NCI-H1105 treated with DMSO at 0.1 percent for 48 hours (cell line): Measurements from ENCODE around the gene SCRT2.
"Not testable (repeated sequence)": the region's sequence is repeated elsewhere in the genome, so short reads cannot be mapped to it uniquely, and the experiment has no call there.

Experiments used
- DNase-seq: peaks from one replicate; lab custom pipeline; 2025; lab: John Stamatoyannopoulos, UW

The SCRT2 gene

GRCh38 chr20:701401-702129 lies 26.0 kb upstream of the SCRT2 start:
- no peak for DNase-seq

- DNase-seq: no peak
Measured at GRCh38 chr20:699811-700338, 24.3 kb upstream of the SCRT2 start.

DNA sequence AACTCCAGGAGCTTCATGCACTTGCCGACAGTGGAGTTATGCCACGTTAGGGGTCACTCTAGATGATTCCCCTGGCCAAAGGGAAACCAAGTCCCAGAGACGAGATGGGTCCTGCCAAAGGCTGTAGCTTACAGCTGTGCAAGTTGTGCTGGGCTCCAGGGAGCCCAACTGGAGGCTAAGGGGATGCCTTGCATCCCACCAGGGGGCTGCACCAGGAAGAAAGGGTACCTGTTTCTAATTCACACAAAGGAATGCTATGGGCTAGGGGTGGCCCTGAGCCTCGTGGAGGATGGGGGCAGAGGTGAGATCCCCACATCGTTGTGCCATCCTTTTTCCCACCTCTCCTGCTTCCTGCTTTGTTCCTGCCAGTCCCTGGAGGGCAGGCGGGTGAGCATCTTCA lies 23.7 kb upstream of the SCRT2 start:
- DNase-seq: no peak

GRCh38 chr20:698276-698675 lies 22.7 kb upstream of the SCRT2 start:
- DNase-seq: no peak

GRCh38 chr20:697826-698225 lies 22.2 kb upstream of the SCRT2 start:
- no peak for DNase-seq

DNA sequence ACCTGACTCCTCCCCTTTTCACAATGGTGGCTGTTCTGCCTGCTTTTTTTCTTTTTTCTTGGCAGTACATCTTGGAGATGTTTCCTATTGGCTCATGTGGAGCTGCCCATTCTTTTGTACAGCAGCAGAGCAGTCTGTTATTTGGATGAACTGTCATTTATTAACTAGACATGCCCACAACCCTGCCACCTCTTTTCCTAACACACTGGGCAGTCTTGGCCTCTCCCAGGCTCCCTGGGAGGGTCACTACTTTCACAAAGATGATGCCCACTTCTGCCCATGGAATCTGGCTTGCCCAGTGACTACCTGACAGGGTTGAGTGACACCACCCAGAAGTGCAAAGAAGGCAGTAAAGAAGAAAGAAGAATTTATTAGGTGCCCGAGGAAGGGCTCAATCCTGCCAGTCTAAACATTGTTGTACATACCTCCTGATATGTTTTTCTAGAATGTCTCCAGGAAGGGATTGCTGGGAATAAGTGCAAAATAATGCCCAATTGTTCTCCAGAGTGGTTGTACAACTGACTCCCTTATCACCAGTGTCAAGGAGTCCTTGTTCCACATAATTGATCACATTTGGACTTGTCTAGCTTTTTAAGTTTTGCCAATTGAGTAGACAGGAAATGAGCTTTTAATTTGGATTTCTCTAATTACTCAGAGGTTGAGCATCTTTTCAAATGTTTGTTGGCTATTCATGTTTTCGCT lies 19.7 kb upstream of the SCRT2 start:
- no peak for DNase-seq

- no peak for DNase-seq
Measured at GRCh38 chr20:694496-694895, 18.9 kb upstream of the SCRT2 start.

- DNase-seq: not testable (repeated sequence)
Measured at GRCh38 chr20:693786-694185, 18.2 kb upstream of the SCRT2 start.

- DNase-seq: no peak
Measured at GRCh38 chr20:692044-692443, 16.4 kb upstream of the SCRT2 start.

- DNase-seq: no peak
Measured at GRCh38 chr20:689947-690346, 14.3 kb upstream of the SCRT2 start.

GRCh38 chr20:689348-689747 lies 13.7 kb upstream of the SCRT2 start:
- no peak for DNase-seq

GRCh38 chr20:688809-689212 lies 13.2 kb upstream of the SCRT2 start:
- no peak for DNase-seq

DNA sequence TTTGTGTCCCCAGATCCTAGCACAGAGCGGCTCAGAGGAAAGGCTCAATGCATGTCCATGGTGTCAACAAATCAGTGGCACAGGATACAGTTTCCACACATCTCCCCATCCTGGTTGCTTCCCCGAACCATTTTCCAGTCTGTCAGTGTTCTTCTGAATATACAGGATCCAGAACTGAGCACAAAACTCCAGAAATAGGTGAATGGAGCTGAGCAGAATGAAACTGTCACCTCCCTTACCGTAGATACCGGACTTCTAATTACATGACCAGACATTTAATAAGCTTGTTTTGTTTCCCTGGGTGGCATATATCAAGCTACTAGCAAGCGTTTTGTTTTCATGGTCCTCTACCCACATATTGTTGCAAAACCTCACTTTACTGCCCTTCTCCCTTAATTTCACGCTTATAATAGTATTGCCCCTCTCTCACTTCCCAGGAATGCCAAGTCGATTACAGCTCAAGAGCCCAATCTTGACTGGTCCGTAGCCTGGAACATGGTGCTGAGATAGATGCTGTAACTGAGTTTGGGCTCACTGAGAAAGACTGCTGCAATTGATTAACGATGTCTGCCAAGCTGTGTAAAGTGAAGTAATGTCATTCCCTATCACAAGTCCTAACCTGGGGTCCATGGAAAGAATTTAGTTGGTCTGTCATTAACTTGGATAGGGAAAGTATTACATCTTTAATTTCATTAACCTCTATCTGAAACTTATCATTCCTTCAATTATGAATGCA lies 12.0 kb upstream of the SCRT2 start:
- no peak for DNase-seq

GRCh38 chr20:684676-685319 lies 9.2 kb upstream of the SCRT2 start:
- no peak for DNase-seq

DNA sequence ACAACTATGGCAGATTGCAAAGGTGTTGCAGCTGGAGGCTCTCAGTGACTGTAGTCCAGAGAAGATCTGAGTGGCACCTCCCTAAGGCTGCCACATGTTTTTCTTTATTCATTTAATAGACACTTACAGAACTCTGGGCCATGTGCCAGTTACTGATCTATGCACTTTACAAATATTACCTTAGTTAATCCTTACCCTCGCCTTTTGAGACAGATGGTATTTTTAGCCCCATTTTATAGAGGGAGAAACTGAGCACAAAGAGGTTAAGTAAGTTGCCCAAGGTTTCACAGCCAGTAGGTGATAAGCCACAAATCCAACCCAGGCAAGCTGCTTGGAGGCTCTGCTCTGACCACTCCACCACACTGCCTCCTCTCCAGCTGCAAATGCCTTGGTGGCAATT lies 6.5 kb upstream of the SCRT2 start:
- no peak for DNase-seq

GRCh38 chr20:680638-681187 lies 5.1 kb upstream of the SCRT2 start:
- DNase-seq: no peak

- DNase-seq: no peak
Measured at GRCh38 chr20:677957-678356, 2.4 kb upstream of the SCRT2 start.

- DNase-seq: no peak
Measured at GRCh38 chr20:676967-677366, 1.4 kb upstream of the SCRT2 start.

DNA sequence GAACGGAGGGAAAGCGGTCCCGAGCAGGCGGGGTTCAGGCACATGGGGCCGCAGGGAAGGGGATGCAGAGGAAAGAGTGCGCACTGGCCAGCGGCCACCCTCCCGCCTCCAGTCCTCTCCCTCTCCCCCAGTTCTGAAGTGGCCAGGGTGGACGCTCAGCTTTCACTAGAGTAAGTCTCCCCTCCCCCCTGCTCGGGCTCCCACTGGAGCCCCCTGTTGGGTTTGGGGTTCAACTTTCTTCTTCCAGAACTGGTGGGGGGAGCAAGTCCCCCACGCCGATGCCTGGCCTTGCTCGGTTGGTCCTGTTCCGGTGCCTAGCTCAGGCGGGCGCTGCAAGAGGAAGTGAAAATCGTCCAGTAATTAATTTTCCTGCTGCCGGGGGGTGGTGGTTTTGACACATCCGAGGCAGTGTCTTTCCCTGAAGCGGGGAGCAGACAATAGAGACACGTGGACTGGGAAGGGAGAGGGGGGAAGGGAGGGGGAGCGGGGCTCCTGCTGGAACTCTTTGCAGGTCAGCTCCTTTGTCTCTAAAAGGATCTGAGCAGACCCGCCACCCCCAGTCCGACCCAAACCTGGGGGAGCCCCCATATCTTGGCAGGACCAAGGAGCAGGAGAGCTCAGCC lies 824 bp upstream of the SCRT2 start:
- peak; percentile 41 for DNase-seq

DNA sequence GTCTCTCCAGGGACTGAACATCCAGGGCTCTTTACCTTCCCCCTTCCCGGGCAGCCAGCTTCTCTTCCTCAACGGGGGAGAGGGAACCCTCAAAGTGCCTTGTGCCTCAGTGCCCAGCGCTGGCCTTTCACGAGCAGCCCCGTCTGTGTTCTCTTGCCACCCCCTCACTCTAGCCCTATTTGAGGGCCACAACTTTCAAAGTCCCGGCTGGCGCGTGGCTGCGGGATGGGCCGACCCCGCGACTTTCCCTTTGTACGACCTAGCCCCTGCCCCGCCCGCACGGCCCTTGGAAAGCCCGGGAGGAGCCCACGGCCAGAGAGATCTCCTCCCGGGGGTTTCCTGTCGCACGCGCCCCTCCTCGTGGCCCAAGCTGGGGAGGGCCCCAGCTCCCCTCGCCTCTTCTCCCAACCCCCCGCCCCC lies 559 bp downstream of the SCRT2 start:
- no peak for DNase-seq

DNA sequence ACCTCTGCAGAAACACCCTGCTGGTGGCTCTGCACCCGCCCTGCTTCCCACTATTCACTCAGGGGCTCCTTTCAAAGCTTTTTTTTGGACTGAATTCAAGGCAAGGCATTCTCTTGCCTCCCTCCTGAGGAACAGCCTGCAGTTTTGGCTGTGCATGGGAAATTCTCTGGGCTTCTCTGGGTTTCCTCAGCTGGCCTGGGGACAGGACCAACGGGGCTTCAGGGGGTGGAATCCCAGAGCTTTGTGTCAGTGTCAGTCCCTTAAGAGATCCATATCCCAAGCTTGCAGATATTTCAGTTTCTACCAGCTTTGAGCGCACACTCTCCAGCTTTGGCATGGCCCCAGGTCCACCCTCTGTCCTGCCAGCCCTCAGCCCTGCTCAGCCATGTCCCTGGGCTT lies 2.0 kb downstream of the SCRT2 start:
- no peak for DNase-seq
